ENCODE measurements around the gene UXT.

GRCh38 chrX:47649781-47650163 is 9.2 kb downstream of the UXT start:
- TF ChIP-seq POLR2AphosphoS5 (IDR thresholded peaks at IDR 0.05; ENCODE audit: borderline replicate concordance, low read depth, low read length), result no peak
- TF ChIP-seq EZH2 (IDR thresholded peaks at IDR 0.05), result no peak
